GF-D8 (cell line): ENCODE results near the gene FER.
"Not testable (repeated sequence)": the region's sequence is repeated elsewhere in the genome, so short reads cannot be mapped to it uniquely, and the experiment has no call there.

ENCODE experiments used
- DNase-seq: peaks from one replicate; lab custom pipeline; 2025; lab: John Stamatoyannopoulos, UW

The FER gene

GRCh38 chr5:108966910-108967309 is 219.2 kb downstream of the FER start:
- no peak for DNase-seq

GRCh38 chr5:108974594-108974993 is 226.9 kb downstream of the FER start:
- no peak for DNase-seq

DNA sequence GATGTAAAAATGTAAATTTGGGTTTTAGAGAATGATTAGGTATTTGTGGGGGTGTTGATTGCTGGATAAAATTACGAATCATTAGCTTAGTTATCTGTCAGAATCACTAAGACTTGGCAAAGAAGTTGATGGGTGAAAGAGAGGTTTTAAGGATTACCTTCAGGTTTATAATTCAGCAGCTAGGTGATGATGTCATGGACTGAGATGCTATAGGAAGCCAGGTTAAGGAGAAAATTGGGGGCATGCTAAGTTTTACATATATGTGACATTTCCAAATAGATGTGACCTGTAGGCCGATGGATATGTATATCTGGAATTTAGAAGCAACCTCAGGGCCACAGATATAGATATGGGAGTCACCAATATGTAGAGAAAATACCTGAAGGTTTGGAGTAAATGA is 228.0 kb downstream of the FER start:
- DNase-seq: no peak

DNA sequence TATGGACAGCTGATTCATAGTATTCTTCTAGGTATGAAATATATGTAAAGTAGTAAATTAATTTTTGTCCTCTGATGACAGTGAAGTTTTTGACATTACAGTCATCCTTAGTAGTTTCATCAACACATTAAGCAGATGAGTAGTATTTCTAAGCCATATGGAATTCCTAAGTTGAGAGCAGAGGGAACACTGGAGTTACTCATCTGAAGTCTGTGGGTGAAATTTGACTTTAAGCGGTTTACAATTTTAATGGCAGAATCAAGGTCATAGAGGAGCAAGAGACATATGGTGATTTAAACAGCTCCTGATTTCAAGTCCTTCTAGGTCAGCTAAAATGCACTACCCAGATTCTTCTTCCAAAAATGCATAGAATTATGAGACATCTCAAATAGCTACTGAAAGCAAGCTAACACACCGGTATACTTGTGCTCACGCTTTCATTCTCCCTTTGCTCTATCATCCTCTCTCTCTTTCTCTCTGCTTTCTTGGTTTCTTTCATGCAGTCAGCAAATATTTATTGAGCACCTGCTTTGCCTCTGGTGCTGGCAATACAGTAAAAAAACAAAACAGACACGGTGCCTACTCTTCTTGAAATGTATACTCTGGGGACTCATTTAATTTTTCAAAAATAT is 235.9 kb downstream of the FER start:
- DNase-seq: no peak

DNA sequence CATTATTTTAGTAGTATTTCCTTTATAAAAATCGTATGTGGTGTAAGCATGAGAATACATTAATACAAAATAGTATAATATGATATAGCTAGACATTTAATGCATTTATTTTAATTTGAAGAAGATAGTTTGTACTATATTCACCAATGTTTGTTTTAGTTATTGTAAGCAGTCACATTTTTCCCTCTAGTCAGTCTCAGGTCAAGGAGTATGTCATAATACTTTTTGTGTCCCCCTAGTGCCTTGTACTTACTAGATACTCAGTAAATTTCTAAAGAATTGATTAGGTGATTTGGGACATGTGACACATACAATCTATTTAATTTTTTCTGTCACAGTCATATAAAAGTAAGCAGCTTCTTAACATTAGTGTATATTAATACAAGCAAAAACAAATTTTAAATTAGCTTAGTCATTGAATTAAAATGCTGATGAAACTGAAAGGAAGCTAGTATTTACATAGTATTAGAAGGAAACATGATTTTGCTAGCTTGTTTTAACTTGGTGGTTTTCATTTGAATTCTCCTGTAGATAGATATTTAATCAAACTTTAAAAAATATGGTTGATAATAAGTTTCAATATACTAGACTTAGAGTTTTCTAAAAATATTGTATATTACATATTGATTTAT is 242.2 kb downstream of the FER start:
- no peak for DNase-seq

DNA sequence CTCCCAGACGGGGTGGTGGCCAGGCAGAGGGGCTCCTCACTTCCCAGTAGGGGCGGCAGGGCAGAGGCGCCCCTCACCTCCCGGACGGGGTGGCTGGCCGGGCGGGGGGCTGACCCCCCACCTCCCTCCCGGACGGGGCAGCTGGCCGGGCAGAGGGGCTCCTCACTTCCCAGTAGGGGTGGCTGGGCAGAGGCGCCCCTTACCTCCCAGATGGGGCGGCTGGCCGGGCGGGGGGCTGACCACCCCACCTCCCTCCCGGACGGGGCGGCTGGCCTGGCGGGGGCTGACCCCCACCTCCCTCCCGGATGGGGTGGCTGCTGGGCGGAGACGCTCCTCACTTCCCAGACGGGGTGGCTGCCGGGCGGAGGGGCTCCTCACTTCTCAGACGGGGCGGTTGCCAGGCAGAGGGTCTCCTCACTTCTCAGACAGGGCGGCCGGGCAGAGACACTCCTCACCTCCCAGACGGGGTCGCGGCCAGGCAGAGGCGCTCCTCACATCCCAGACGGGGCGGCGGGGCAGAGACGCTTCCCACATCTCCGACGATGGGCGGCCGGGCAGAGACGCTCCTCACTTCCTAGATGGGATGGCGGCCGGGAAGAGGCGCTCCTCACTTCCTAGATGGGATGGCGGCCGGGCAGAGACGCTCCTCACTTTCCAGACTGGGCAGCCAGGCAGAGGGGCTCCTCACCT is 244.8 kb downstream of the FER start:
- DNase-seq: not testable (repeated sequence)

GRCh38 chr5:108993440-108993839 is 245.7 kb downstream of the FER start:
- not testable (repeated sequence) for DNase-seq

- no peak for DNase-seq
These were observed 250.0 kb downstream of the FER start for GRCh38 chr5:108997720-108998119.

DNA sequence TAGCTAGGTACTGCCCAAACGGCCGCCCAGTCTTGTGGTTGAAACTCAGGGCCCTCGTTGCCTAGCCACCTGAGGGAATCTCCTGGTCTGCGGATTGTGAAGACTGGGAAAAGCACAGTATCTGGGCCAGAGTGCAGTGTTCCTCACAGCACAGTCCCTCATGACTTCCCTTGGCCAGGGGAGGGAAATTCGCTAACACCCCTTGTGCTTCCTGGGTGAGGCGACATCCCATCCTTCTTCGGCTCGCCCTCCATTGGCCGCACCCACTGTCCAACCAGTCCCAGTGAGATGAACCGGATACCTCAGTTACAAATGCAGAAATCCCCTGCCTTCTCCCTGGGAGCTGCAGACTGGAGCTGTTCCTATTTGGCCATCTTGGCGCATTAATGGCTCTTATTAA is 250.5 kb downstream of the FER start:
- no peak for DNase-seq

DNA sequence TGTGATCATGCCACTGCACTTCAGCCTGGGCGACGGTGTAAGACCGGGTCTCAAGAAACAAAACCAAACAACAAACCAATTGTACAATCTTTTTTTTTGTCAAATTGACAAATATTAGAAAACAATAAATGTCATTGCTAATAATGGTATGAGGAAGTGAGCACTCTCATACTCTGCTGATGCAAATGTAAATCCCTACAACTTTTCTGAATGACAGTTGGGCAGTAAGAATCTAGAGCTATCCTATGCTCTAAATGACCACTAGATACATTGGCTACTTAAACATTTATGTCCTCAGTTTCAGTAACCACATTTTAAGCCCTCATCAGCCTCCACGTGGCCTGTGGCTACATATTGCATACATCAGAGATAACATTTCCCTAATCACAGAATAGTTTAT is 256.2 kb downstream of the FER start:
- no peak for DNase-seq

DNA sequence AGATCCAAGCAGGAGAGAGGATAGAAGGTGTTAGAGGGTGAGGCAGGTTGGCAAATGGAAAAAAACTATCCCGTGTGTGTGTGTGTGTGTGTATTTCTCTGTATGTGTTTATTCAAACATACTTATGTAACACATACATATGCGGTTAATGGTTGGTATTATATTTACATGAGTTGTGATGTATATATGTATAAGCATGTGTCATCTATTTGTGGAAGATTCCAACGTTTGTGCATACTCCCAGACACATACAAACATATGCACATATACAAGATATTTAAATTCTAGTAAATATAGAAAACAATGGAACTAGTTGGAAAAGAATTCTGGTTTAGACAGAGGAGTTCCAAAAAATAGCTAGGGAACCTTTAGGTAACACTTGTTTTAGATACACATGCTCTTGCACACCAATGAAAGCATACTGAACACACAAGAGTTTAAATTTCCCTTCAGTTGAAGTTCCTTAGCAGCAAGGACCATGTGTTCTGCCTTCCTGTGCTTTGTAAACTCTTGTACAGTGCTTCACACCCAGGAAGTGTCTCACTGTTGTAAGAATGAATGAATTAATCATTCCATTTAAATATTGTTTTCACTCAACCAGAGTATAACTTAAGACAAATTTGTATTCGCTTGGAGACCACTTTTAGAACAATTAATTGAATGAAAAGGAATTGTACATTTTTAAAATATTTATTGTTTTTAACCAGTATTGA is 257.8 kb downstream of the FER start:
- no peak for DNase-seq

GRCh38 chr5:109006129-109006528 is 258.4 kb downstream of the FER start:
- no peak for DNase-seq

DNA sequence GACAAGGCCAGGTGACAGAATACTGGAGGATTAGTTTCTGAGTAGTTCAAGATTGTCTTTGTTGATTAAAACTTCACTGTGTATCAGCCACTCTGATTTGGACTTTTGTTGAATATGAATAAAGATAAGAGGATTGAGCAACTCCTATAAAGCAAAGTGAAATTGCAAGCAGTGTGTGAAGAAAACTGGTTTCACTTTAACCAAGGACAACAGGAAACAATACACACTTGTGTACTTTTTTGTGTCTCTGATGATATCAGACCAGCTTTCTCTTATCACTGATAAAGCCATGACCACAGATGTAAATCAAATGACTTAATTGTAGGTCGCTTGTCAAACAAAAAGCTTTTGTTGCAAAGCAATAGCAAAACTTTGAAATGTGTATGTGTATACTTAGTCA is 268.6 kb downstream of the FER start:
- DNase-seq: no peak

- DNase-seq: no peak
These were observed 274.4 kb downstream of the FER start for GRCh38 chr5:109022056-109022455.

GRCh38 chr5:109025729-109026128 is 278.0 kb downstream of the FER start:
- not testable (repeated sequence) for DNase-seq

DNA sequence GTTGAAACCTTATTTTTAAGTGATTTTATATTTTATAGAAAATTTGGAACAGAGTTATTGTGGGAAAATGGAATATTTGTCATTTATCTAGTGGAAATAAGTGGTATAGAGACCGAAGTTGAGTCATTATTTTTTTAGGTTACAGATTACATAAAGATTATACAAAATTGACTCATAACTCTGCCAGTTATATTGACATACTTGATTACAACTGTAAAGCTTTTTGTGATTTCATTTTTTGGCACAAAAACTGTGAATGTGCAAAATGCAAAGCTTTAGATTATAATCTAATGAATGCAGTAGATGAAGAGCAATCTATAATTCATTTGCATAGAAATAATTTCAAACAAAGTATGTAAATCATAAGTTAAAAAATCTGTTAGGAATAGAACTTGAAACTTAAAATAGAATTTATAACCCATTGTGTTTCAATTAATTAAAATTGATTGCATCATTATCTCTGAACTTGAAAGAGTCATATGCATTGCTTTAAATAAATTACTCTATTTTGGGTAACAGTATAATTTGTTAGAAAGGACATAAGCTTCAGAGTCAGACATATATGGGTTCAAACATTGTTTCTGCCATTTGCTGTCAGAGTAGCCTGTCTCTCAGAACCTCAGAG is 280.4 kb downstream of the FER start:
- no peak for DNase-seq

- DNase-seq: no peak
These were observed 281.1 kb downstream of the FER start for GRCh38 chr5:109028608-109029299.

GRCh38 chr5:109029847-109030246 is 282.1 kb downstream of the FER start:
- DNase-seq: no peak

DNA sequence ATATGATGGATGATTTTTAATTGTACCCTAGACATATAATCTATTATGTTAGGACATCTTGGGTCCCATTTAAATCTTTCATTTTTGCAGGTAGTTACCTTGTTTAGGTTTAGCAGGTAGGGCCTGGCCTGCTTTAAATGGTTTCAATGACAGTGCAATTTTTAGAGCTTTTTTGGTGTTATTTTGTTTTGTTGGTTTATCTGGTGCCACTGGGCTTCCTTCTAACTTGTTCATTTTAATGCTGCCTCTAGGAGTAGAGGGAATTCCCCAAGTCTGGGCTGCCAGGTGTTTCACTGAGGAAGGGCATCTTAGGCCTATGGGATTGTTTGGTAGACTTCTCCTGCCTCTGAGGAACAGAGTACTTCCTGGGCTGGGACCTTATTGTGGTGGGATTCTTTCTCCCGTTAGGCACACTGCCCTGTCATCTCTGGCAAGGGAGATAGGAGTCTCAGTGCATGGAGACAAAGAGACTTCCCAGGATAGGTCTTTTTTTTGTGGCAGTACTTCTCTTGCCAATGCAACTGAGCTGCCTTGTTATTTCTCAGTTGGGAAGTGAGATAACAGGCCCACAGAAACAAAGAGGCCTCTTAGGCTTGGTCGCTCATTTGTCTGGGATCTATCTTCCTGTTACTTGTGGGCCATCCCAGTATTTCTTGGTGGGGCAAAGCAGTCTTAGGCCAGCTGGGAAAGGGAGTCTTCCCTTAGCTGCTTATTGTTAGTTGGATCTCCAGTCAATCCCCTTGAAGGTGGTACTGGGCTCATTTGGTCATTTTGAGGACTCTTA is 282.9 kb downstream of the FER start:
- DNase-seq: no peak

- DNase-seq: no peak
These were observed 286.6 kb downstream of the FER start for GRCh38 chr5:109034306-109034705.

GRCh38 chr5:109035436-109035835 is 287.7 kb downstream of the FER start:
- no peak for DNase-seq
